Measurements from ENCODE around the gene TMEM123. TPM values are rescaled to one million over a fixed set of nuclear protein-coding genes. Genes with fewer than 3 reads are reported as not detected.

TMEM123 gene
- total and polyA plus RNA-seq, 2 of the 13 experiments (the other 11 are each of a cell fraction or from before 2014, with no cell fraction given), result 365 to 2,761 TPM

DNA sequence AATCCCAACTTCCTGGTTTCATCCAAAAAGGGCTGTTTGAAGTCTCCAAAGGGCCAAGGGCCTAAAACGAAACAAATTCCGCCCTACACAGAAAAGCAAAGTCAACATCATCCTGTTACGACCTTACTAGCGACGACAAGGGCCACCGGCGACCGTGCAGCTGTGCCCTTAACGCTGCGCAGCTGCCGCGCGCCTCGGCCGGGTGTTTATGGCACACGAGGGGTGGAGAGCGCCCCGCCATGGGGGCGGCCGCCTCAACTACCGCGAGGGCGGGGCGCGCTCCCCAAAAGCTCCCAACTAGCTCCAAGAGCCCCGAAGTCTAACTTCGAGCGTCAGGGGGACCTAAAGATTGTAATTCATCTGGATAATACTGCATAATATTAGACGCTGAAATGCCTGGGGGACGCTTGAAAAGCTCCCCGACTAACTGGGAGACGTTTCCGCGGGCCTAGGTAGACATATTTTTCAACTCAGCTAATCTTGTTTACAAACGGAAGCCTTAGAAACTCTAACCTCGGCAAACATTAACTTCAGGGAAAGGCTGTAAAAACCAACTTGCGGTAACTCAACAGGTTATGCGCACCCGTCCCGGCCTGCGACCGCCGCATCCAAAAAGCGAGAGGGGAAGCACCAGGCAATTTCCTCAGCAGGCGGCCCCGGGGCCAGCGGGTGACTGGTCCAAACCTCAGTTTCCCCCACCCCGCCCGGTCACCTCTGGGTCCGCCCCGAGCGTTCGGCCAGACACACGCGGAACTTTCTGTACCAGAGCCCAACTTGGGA, 694 bp downstream of the TMEM123 start (continued):
- TF ChIP-seq, protein P1, sequence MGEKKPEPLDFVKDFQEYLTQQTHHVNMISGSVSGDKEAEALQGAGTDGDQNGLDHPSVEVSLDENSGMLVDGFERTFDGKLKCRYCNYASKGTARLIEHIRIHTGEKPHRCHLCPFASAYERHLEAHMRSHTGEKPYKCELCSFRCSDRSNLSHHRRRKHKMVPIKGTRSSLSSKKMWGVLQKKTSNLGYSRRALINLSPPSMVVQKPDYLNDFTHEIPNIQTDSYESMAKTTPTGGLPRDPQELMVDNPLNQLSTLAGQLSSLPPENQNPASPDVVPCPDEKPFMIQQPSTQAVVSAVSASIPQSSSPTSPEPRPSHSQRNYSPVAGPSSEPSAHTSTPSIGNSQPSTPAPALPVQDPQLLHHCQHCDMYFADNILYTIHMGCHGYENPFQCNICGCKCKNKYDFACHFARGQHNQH (CRISPR knock-in tag; IDR thresholded peaks at IDR 0.05), result no peak; the same call in 1 of the 2 replicates
- TF ChIP-seq ELF1 (CRISPR knock-in tag; IDR thresholded peaks at IDR 0.05) (peak; percentile 88), ZFP36L2 (CRISPR knock-in tag; IDR thresholded peaks at IDR 0.05) (no peak), BCL6 (CRISPR knock-in tag; IDR thresholded peaks at IDR 0.05) (peak; percentile 86), ZSCAN22 (CRISPR knock-in tag; IDR thresholded peaks at IDR 0.05) (no peak), ZNF747 (CRISPR knock-in tag; IDR thresholded peaks at IDR 0.05; ENCODE audit: borderline replicate concordance) (peak; percentile 59; the same call in 1 of the 2 replicates), ZNF337 (CRISPR knock-in tag; IDR thresholded peaks at IDR 0.05; ENCODE audit: borderline replicate concordance, low read depth) (no peak), ZNF780A (CRISPR knock-in tag; IDR thresholded peaks at IDR 0.05) (no peak), ZNF124 (CRISPR knock-in tag; IDR thresholded peaks at IDR 0.05) (peak; percentile 53; the same call in 1 of the 2 replicates), SOX6 (IDR thresholded peaks at IDR 0.05) (no peak), SOX6 (CRISPR knock-in tag; IDR thresholded peaks at IDR 0.05) (peak; percentile 91), ZBTB3 (CRISPR knock-in tag; IDR thresholded peaks at IDR 0.05; ENCODE audit: borderline replicate concordance, low read depth) (no peak), ZNF775 (CRISPR knock-in tag; IDR thresholded peaks at IDR 0.05; ENCODE audit: borderline replicate concordance) (no peak; the same call in 1 of the 2 replicates), ZNF101 (CRISPR knock-in tag; IDR thresholded peaks at IDR 0.05; ENCODE audit: borderline replicate concordance, low read depth) (no peak), TCF7L2 (IDR thresholded peaks at IDR 0.05; ENCODE audit: low read depth, low read length) (no peak), ZC3H4 (CRISPR knock-in tag; IDR thresholded peaks at IDR 0.05; ENCODE audit: borderline replicate concordance) (no peak), FOSL1 (CRISPR knock-in tag; IDR thresholded peaks at IDR 0.05; ENCODE audit: borderline replicate concordance) (no peak), ZNF549 (CRISPR knock-in tag; IDR thresholded peaks at IDR 0.05) (no peak), ZSCAN21 (CRISPR knock-in tag; IDR thresholded peaks at IDR 0.05; ENCODE audit: borderline replicate concordance) (no peak), ZNF282 (IDR thresholded peaks at IDR 0.05; ENCODE audit: partially characterized antibody) (no peak), NR2C2 (CRISPR knock-in tag; IDR thresholded peaks at IDR 0.05; ENCODE audit: borderline replicate concordance) (no peak)
- TF ChIP-seq, protein P2, sequence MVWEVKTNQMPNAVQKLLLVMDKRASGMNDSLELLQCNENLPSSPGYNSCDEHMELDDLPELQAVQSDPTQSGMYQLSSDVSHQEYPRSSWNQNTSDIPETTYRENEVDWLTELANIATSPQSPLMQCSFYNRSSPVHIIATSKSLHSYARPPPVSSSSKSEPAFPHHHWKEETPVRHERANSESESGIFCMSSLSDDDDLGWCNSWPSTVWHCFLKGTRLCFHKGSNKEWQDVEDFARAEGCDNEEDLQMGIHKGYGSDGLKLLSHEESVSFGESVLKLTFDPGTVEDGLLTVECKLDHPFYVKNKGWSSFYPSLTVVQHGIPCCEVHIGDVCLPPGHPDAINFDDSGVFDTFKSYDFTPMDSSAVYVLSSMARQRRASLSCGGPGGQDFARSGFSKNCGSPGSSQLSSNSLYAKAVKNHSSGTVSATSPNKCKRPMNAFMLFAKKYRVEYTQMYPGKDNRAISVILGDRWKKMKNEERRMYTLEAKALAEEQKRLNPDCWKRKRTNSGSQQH (CRISPR knock-in tag; IDR thresholded peaks at IDR 0.05; ENCODE audit: low read depth), result peak; percentile 55; the same call in 1 of the 2 replicates
- TF ChIP-seq, protein P3, sequence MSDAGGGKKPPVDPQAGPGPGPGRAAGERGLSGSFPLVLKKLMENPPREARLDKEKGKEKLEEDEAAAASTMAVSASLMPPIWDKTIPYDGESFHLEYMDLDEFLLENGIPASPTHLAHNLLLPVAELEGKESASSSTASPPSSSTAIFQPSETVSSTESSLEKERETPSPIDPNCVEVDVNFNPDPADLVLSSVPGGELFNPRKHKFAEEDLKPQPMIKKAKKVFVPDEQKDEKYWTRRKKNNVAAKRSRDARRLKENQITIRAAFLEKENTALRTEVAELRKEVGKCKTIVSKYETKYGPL (CRISPR knock-in tag; IDR thresholded peaks at IDR 0.05), result 0 out of 2 replicates have a peak, but pooled peaks have one; percentile 34
- TF ChIP-seq, protein P4, sequence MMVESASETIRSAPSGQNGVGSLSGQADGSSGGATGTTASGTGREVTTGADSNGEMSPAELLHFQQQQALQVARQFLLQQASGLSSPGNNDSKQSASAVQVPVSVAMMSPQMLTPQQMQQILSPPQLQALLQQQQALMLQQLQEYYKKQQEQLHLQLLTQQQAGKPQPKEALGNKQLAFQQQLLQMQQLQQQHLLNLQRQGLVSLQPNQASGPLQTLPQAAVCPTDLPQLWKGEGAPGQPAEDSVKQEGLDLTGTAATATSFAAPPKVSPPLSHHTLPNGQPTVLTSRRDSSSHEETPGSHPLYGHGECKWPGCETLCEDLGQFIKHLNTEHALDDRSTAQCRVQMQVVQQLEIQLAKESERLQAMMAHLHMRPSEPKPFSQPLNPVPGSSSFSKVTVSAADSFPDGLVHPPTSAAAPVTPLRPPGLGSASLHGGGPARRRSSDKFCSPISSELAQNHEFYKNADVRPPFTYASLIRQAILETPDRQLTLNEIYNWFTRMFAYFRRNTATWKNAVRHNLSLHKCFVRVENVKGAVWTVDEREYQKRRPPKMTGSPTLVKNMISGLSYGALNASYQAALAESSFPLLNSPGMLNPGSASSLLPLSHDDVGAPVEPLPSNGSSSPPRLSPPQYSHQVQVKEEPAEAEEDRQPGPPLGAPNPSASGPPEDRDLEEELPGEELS (CRISPR knock-in tag; IDR thresholded peaks at IDR 0.05), result peak; percentile 89

Measured in HepG2 (cell line).